K562 (cell line): ENCODE measurements around the gene DGKE. TPM values are rescaled to one million over a fixed set of nuclear protein-coding genes. Genes with fewer than 3 reads are reported as not detected.
A peak's percentile ranks its signal among the peaks of the same experiment; 100 is the strongest.

Experiments used
- CBX2 ChIP-seq: fragments of 200-600 bp; sonication (generic); IDR thresholded peaks from one replicate; pipeline ENCODE4 v1.6.1; 2012; ENCODE audit warnings: mild to moderate bottlenecking, low read length, inconsistent platforms; ENCODE audit not compliant: insufficient read depth, poor library complexity, severe bottlenecking
- CEBPB ChIP-seq: fragments of 450-650 bp; IDR thresholded peaks from 2 replicates; pipeline ENCODE4 v1.6.1; 2016; ENCODE audit warnings: missing genetic modification characterization, missing compliant biosample characterization
- CEBPG ChIP-seq, 3 experiments: fragments of 200-800 bp in 1 of 3; sonication (Bioruptor generic) in 1 of 3; sonication (generic) in 1 of 3; formaldehyde crosslinking in 1 of 3; IDR thresholded peaks in 2 of 3; conservative IDR thresholded peaks in 1 of 3; 2 replicates each; pipeline versions ENCODE4 v1.6.1 to v1.8.0; 2016 to 2022; ENCODE audit warnings: missing compliant biosample characterization in 2 of 3, missing genetic modification characterization in 2 of 3, mild to moderate bottlenecking in 1 of 3, missing genetic modification reagents in 1 of 3
- ESRRB ChIP-seq: fragments of 250-450 bp; sonication (Bioruptor Pico); IDR thresholded peaks from 2 replicates; pipeline ENCODE4 v1.5.0; 2020; ENCODE audit warnings: mild to moderate bottlenecking, moderate library complexity, borderline replicate concordance
- HEY1 ChIP-seq: fragments of 250-450 bp; sonication (Bioruptor Pico); IDR thresholded peaks from 2 replicates; pipeline ENCODE4 v1.5.0; 2020; ENCODE audit warnings: mild to moderate bottlenecking, moderate library complexity, borderline replicate concordance
- KAT7 ChIP-seq: sonication (generic); formaldehyde crosslinking; IDR thresholded peaks from 2 replicates; pipeline ENCODE4 v1.8.0; 2022; ENCODE audit warnings: missing genetic modification reagents, mild to moderate bottlenecking, borderline replicate concordance
- L3MBTL2 ChIP-seq: fragments of 450-650 bp; IDR thresholded peaks from 2 replicates; pipeline ENCODE4 v1.6.1; 2016; ENCODE audit warnings: mild to moderate bottlenecking, moderate library complexity
- MAFF ChIP-seq: IDR thresholded peaks from 2 replicates; pipeline ENCODE4 v1.6.1; 2012; ENCODE audit warnings: low read length, improper control_type of control experiment
- MAFG ChIP-seq: fragments of 450-650 bp; conservative IDR thresholded peaks from 2 replicates; pipeline ENCODE4 v1.6.1; 2016; ENCODE audit warnings: missing genetic modification characterization, missing compliant biosample characterization
- MYC ChIP-seq, 2 experiments: fragments of 250-450 bp in 1 of 2; sonication (Bioruptor Pico) in 1 of 2; IDR thresholded peaks; 2 replicates each; pipeline versions ENCODE4 v1.5.1 to v1.6.1; 2012 to 2021; ENCODE audit warnings: low read depth in 2 of 2, borderline replicate concordance in 1 of 2, improper control_type of control experiment in 1 of 2, low read length in 1 of 2, mild to moderate bottlenecking in 1 of 2, moderate library complexity in 1 of 2
- NONO ChIP-seq, 2 experiments: fragments of 200-400 bp in 1 of 2; fragments of 450-650 bp in 1 of 2; formaldehyde crosslinking in 1 of 2; IDR thresholded peaks; 2 replicates each; pipeline ENCODE4 v1.6.1; 2017; ENCODE audit warnings: low read depth in 2 of 2, mild to moderate bottlenecking in 2 of 2, moderate library complexity in 2 of 2, low read length in 1 of 2
- RCOR1 ChIP-seq, 2 experiments: IDR thresholded peaks; 2 replicates each; pipeline ENCODE4 v1.6.1; 2012; ENCODE audit warnings: low read depth in 2 of 2, low read length in 2 of 2, borderline replicate concordance in 1 of 2, improper control_type of control experiment in 1 of 2
- SMARCA4 ChIP-seq: fragments of 450-650 bp; IDR thresholded peaks from 2 replicates; pipeline ENCODE4 v1.6.1; 2016
- ZNF316 ChIP-seq: fragments of 450-650 bp; IDR thresholded peaks from 2 replicates; pipeline ENCODE4 v1.6.1; 2016
- ZNF444 ChIP-seq: fragments of 250-450 bp; sonication (Bioruptor Pico); IDR thresholded peaks from 2 replicates; pipeline ENCODE4 v1.4.0; 2020; ENCODE audit warnings: mild to moderate bottlenecking, moderate library complexity
- polyA plus RNA-seq, 8 experiments: library from polyadenylated mRNA; depleted of rRNA in 4 of 8; stranded (reverse) in 5 of 8; unstranded in 3 of 8; fragments of >200 nt; fragmentation: Nextera tagmentation in 2 of 8; fragmentation: Illumina TruSeq in 1 of 8; extraction: Ambion mirVana in 2 of 8; extraction: Trizol in 1 of 8; gene quantifications; 2 replicates each; pipeline versions ENCODE4 v1.2.1 to v1.2.3, GENCODE V29; 2011 to 2014; ENCODE audit warnings: inconsistent platforms in 1 of 8, missing spikeins in 1 of 8
- total RNA-seq, 7 experiments: library from RNA; depleted of rRNA in 6 of 7; stranded (reverse); fragments of >200 nt in 6 of 7; fragmentation: Illumina TruSeq in 2 of 7; extraction: Trizol in 2 of 7; gene quantifications; 2 replicates each; pipeline versions ENCODE4 v1.2.1 to v1.2.3, GENCODE V29; 2011 to 2021; ENCODE audit warnings: low replicate concordance in 1 of 7
- TF ChIP-seq, protein P1 (sequence below), 2 experiments: IDR thresholded peaks in 1 of 2; conservative IDR thresholded peaks in 1 of 2; 2 replicates each; pipeline ENCODE4 v1.6.1; 2016; ENCODE audit warnings: low read depth in 2 of 2, mild to moderate bottlenecking in 1 of 2, missing compliant biosample characterization in 1 of 2, missing genetic modification characterization in 1 of 2, moderate library complexity in 1 of 2
- TF ChIP-seq, protein P2 (sequence below): fragments of 250-450 bp; sonication (Bioruptor Pico); IDR thresholded peaks from 2 replicates; pipeline ENCODE4 v1.8.0; 2021; ENCODE audit warnings: borderline replicate concordance, mild to moderate bottlenecking, moderate library complexity; ENCODE audit not compliant: poor library complexity, severe bottlenecking
- TF ChIP-seq, protein P3 (sequence below): sonication (generic); formaldehyde crosslinking; IDR thresholded peaks from 2 replicates; pipeline ENCODE4 v1.8.1; 2023; ENCODE audit warnings: mild to moderate bottlenecking, missing genetic modification reagents
- TF ChIP-seq, protein P4 (sequence below): fragments of 450-650 bp; IDR thresholded peaks from 2 replicates; pipeline ENCODE4 v1.6.1; 2016

Gene DGKE
- total and polyA plus RNA-seq, 9 of the 15 experiments (the other 6 are each of a cell fraction or from before 2014, with no cell fraction given): 1.3 to 9.9 (median 5.9) TPM

DNA sequence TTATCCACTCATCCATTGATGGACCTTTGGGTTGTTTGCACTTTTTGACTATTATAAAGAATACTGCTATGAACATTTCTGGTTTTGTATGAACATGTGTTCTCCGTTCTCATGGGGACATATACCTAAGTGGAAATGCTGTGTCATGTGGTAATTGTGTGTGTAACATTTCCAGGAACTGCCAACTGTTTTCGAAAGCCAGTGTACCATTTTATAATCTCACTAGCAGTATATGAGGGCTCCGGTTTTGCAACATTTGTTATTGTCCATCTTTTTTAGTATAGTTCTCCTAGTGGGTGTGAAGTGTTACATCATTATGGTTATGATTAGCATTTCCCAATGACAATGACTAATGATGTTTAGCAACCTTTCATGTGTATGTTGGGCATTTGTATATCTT is 85.0 kb downstream of the DGKE start (continued):
- TF ChIP-seq, protein P1, sequence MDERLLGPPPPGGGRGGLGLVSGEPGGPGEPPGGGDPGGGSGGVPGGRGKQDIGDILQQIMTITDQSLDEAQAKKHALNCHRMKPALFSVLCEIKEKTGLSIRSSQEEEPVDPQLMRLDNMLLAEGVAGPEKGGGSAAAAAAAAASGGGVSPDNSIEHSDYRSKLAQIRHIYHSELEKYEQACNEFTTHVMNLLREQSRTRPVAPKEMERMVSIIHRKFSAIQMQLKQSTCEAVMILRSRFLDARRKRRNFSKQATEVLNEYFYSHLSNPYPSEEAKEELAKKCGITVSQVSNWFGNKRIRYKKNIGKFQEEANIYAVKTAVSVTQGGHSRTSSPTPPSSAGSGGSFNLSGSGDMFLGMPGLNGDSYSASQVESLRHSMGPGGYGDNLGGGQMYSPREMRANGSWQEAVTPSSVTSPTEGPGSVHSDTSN (CRISPR knock-in tag; IDR thresholded peaks at IDR 0.05; ENCODE audit: low read depth): no peak
- TF ChIP-seq, protein P1 (tag; conservative IDR thresholded peaks at IDR 0.05; ENCODE audit: low read depth): peak; percentile 71
- peak; percentile 77 for TF ChIP-seq ZNF316
- no peak for TF ChIP-seq ESRRB (CRISPR knock-in tag)
- no peak for TF ChIP-seq ZNF444
- peak; percentile 51 for TF ChIP-seq MAFG (tag)
- TF ChIP-seq CEBPG (CRISPR knock-in tag; IDR thresholded peaks at IDR 0.05): no peak; the same call in none of the 2 replicates
- peak; percentile 80 to 95 for TF ChIP-seq CEBPG (tag; conservative IDR thresholded peaks at IDR 0.05 in 1 of 2, IDR thresholded peaks at IDR 0.05 in 1 of 2)
- peak; percentile 55; the same call in 1 of the 2 replicates for TF ChIP-seq L3MBTL2
- peak; percentile 93 for TF ChIP-seq CEBPB (tag)
- TF ChIP-seq KAT7 (CRISPR knock-in tag): no peak
- TF ChIP-seq RCOR1 (IDR thresholded peaks at IDR 0.05; ENCODE audit: borderline replicate concordance in 1 of 2, low read depth in 2 of 2, low read length in 2 of 2): no peak
- TF ChIP-seq, protein P2, sequence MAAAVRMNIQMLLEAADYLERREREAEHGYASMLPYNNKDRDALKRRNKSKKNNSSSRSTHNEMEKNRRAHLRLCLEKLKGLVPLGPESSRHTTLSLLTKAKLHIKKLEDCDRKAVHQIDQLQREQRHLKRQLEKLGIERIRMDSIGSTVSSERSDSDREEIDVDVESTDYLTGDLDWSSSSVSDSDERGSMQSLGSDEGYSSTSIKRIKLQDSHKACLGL (CRISPR knock-in tag): no peak
- 0 out of 2 replicates have a peak, but pooled peaks have one; percentile 18 for TF ChIP-seq SMARCA4
- TF ChIP-seq CBX2: no peak
- TF ChIP-seq, protein P3, sequence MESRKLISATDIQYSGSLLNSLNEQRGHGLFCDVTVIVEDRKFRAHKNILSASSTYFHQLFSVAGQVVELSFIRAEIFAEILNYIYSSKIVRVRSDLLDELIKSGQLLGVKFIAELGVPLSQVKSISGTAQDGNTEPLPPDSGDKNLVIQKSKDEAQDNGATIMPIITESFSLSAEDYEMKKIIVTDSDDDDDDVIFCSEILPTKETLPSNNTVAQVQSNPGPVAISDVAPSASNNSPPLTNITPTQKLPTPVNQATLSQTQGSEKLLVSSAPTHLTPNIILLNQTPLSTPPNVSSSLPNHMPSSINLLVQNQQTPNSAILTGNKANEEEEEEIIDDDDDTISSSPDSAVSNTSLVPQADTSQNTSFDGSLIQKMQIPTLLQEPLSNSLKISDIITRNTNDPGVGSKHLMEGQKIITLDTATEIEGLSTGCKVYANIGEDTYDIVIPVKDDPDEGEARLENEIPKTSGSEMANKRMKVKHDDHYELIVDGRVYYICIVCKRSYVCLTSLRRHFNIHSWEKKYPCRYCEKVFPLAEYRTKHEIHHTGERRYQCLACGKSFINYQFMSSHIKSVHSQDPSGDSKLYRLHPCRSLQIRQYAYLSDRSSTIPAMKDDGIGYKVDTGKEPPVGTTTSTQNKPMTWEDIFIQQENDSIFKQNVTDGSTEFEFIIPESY: no peak
- no peak for TF ChIP-seq HEY1
- TF ChIP-seq MYC (IDR thresholded peaks at IDR 0.05; ENCODE audit: low read depth, low read length): no peak
- TF ChIP-seq MYC (CRISPR knock-in tag; IDR thresholded peaks at IDR 0.05; ENCODE audit: borderline replicate concordance, low read depth): no peak
- TF ChIP-seq, protein P4, sequence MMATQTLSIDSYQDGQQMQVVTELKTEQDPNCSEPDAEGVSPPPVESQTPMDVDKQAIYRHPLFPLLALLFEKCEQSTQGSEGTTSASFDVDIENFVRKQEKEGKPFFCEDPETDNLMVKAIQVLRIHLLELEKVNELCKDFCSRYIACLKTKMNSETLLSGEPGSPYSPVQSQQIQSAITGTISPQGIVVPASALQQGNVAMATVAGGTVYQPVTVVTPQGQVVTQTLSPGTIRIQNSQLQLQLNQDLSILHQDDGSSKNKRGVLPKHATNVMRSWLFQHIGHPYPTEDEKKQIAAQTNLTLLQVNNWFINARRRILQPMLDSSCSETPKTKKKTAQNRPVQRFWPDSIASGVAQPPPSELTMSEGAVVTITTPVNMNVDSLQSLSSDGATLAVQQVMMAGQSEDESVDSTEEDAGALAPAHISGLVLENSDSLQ: peak; percentile 81
- peak; percentile 25; the same call in 1 of the 2 replicates for TF ChIP-seq MAFF
- no peak for TF ChIP-seq NONO (IDR thresholded peaks at IDR 0.05; ENCODE audit: low read depth in 2 of 2, low read length in 1 of 2)
